K562 (cell line): Measurements from ENCODE around the gene HOXD4. TPM values are rescaled to one million over a fixed set of nuclear protein-coding genes. Genes with fewer than 3 reads are reported as not detected.

Source experiments
- RB1 ChIP-seq: fragments of 450-650 bp; IDR thresholded peaks from 2 replicates; pipeline ENCODE4 v1.6.1; 2017; ENCODE audit warnings: low read depth, mild to moderate bottlenecking
- RBM14 ChIP-seq: fragments of 200-400 bp; formaldehyde crosslinking; IDR thresholded peaks from 2 replicates; pipeline ENCODE4 v1.6.1; 2018; ENCODE audit warnings: low read depth, mild to moderate bottlenecking, low read length, moderate library complexity, borderline replicate concordance; ENCODE audit not compliant: insufficient read depth
- ZNF274 ChIP-seq: IDR thresholded peaks from 2 replicates; pipeline ENCODE4 v1.6.1; 2011; ENCODE audit warnings: low read depth, mild to moderate bottlenecking, low read length, moderate library complexity, borderline replicate concordance
- polyA plus RNA-seq, 8 experiments: library from polyadenylated mRNA; depleted of rRNA in 4 of 8; stranded (reverse) in 5 of 8; unstranded in 3 of 8; fragments of >200 nt; fragmentation: Nextera tagmentation in 2 of 8; fragmentation: Illumina TruSeq in 1 of 8; extraction: Ambion mirVana in 2 of 8; extraction: Trizol in 1 of 8; gene quantifications; 2 replicates each; pipeline versions ENCODE4 v1.2.1 to v1.2.3, GENCODE V29; 2011 to 2014; ENCODE audit warnings: inconsistent platforms in 1 of 8, missing spikeins in 1 of 8
- total RNA-seq, 7 experiments: library from RNA; depleted of rRNA in 6 of 7; stranded (reverse); fragments of >200 nt in 6 of 7; fragmentation: Illumina TruSeq in 2 of 7; extraction: Trizol in 2 of 7; gene quantifications; 2 replicates each; pipeline versions ENCODE4 v1.2.1 to v1.2.3, GENCODE V29; 2011 to 2021; ENCODE audit warnings: low replicate concordance in 1 of 7
- TF ChIP-seq, protein P1 (sequence below), 2 experiments: fragments of 450-650 bp; IDR thresholded peaks; 2 replicates each; pipeline ENCODE4 v1.6.1; 2016; ENCODE audit warnings: mild to moderate bottlenecking in 2 of 2, borderline replicate concordance in 1 of 2, low read depth in 1 of 2, moderate library complexity in 1 of 2
- TF ChIP-seq, protein P2 (sequence below), 2 experiments: IDR thresholded peaks; 2 replicates each; pipeline ENCODE4 v1.6.1; 2012; ENCODE audit warnings: improper control_type of control experiment in 2 of 2, low read depth in 2 of 2, low read length in 2 of 2, borderline replicate concordance in 1 of 2

HOXD4 gene
- total and polyA plus RNA-seq, 9 of the 15 experiments (the other 6 are each of a cell fraction or from before 2014, with no cell fraction given), result not detected

DNA sequence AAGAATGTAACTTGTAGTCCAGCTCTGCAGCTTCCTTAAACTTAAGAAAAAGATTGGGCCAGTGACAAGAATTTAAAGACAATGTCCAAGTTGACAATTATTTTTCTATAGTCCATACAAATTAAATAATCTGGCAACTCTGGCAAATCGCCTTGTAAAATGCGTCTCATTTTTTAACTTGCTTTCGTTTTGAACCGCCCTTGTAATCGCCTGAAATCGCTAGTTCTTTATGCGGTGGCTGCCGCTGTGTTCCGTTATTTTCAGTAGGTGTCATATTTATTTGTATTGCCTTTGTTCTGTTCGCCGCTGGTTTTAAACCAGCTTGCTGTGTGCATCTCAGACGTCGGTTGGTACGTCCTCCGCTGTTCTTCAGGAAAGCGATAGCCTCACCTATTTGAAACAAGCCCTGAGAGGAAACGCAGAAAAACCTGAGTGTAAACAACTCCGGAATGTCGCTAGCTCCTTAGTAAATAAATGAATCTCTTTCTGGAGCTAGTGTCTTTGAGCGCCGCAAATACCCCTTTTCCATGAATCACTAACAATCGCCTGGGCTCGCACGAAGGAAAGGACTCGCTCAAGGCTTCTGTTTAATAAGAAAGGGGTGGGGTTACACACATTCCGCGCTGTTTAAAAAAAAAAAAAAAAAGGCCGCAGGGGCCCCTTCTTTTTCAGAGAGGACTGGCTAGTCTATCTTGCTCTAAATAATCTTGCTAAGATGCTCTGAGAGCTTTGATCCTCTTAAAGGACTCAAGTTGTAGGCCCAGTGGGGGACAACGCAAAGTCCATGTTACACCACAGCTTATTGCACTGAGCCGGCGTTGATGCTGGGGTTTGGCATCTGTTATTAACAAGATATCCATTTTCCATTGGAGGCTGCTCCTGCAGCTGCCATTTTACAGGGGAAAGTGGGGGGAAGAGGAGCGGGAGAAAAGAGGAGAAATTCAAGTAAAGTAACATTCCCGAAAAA lies 18.9 kb upstream of the HOXD4 start (continued):
- TF ChIP-seq, protein P1, sequence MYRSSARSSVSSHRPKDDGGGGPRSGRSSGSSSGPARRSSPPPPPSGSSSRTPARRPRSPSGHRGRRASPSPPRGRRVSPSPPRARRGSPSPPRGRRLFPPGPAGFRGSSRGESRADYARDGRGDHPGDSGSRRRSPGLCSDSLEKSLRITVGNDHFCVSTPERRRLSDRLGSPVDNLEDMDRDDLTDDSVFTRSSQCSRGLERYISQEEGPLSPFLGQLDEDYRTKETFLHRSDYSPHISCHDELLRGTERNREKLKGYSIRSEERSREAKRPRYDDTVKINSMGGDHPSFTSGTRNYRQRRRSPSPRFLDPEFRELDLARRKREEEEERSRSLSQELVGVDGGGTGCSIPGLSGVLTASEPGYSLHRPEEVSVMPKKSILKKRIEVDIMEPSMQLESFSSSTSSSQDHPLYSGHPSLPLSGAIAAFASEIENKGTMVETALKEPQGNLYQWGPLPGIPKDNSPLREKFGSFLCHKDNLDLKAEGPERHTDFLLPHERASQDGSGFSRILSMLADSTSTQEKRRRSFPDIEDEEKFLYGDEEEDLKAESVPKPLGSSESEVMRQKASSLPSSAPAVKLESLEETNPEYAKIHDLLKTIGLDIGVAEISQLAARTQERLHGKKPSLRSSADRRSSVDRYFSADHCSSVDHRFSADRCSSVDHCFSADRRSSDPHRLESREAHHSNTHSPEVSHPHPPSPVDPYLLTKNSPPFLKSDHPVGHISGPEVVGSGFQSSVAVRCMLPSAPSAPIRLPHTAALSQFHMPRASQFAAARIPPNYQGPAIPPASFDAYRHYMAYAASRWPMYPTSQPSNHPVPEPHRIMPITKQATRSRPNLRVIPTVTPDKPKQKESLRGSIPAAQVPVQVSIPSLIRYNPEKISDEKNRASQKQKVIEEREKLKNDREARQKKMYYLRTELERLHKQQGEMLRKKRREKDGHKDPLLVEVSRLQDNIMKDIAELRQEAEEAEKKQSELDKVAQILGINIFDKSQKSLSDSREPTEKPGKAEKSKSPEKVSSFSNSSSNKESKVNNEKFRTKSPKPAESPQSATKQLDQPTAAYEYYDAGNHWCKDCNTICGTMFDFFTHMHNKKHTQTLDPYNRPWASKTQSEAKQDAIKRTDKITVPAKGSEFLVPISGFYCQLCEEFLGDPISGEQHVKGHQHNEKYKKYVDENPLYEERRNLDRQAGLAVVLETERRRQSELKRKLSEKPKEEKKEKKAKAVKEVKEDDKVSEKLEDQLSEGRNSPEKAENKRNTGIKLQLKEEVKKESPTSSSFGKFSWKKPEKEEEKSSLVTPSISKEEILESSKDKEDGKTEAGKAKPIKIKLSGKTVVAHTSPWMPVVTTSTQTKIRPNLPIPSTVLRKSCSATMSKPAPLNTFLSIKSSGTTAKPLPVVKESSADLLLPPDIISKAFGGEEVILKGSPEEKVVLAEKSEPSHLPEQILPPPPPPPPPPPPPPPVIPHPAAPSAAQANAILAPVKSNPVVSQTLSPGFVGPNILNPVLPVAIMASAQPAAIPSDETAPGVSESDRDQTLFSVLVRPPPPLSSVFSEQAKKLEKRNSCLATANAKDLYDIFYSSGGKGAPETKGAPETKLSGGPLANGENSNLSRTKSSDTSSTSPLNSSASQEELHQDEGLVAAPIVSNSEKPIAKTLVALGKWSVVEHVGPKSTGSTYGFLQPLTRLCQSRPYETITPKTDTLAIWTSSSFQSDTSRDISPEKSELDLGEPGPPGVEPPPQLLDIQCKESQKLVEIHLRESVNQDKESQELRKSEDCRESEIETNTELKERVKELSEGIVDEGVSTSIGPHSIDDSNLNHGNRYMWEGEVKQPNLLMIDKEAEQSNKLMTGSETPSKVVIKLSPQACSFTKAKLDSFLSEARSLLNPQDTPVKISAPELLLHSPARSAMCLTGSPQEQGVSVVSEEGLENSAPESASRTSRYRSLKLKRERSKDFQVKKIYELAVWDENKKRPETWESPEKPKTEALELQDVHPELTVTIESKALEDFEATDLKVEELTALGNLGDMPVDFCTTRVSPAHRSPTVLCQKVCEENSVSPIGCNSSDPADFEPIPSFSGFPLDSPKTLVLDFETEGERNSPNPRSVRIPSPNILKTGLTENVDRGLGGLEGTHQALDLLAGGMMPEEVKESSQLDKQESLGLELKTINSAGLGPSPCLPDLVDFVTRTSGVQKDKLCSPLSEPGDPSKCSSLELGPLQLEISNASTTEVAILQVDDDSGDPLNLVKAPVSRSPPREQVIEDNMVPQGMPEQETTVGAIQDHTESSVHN (IDR thresholded peaks at IDR 0.05; ENCODE audit: borderline replicate concordance in 1 of 2, low read depth in 1 of 2), result 0 out of 4 replicates have a peak, but pooled peaks of 1 of the 2 experiments have one; percentile 39
- TF ChIP-seq RBM14, result no peak
- no peak for TF ChIP-seq RB1
- TF ChIP-seq, protein P2, sequence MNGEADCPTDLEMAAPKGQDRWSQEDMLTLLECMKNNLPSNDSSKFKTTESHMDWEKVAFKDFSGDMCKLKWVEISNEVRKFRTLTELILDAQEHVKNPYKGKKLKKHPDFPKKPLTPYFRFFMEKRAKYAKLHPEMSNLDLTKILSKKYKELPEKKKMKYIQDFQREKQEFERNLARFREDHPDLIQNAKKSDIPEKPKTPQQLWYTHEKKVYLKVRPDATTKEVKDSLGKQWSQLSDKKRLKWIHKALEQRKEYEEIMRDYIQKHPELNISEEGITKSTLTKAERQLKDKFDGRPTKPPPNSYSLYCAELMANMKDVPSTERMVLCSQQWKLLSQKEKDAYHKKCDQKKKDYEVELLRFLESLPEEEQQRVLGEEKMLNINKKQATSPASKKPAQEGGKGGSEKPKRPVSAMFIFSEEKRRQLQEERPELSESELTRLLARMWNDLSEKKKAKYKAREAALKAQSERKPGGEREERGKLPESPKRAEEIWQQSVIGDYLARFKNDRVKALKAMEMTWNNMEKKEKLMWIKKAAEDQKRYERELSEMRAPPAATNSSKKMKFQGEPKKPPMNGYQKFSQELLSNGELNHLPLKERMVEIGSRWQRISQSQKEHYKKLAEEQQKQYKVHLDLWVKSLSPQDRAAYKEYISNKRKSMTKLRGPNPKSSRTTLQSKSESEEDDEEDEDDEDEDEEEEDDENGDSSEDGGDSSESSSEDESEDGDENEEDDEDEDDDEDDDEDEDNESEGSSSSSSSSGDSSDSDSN (IDR thresholded peaks at IDR 0.05; ENCODE audit: borderline replicate concordance in 1 of 2, low read depth in 2 of 2, low read length in 2 of 2), result no peak
- no peak for TF ChIP-seq ZNF274
